Gastrocnemius medialis (tissue), 4 donors: Measurements from ENCODE around the gene MPP2. TPM values are rescaled to one million over a fixed set of nuclear protein-coding genes. Genes with fewer than 3 reads are reported as not detected.
A peak's percentile ranks its signal among the peaks of the same experiment; 100 is the strongest.

Experiments used
- ATAC-seq, 2 donors: fragments of 150-250 bp; one replicate each; pipeline ENCODE4 v1.9.1; 2016
- DNase-seq, 2 donors: peaks; one replicate each; pipeline ENCODE4 v3.0.0-alpha.2; 2019
- H3K27ac ChIP-seq, 4 donors: fragments of 200-600 bp; sonication (generic); 1 replicate in 1 of 4; 2 replicates in 3 of 4; pipeline ENCODE4 v1.5.1; 2016 to 2018; ENCODE audit warnings: mild to moderate bottlenecking in 2 of 4, moderate library complexity in 1 of 4
- H3K27me3 ChIP-seq, 3 donors: fragments of 200-600 bp; sonication (generic) in 2 of 3; 1 replicate in 1 of 3; 2 replicates in 2 of 3; pipeline versions ENCODE4 v1.5.1 to v1.6.0; 2016 to 2019; ENCODE audit warnings: mild to moderate bottlenecking in 1 of 3, moderate library complexity in 1 of 3
- H3K36me3 ChIP-seq, 2 donors: fragments of 200-600 bp; sonication (generic) in 1 of 2; one replicate each; pipeline ENCODE4 v1.5.1; 2017 to 2018
- H3K4me1 ChIP-seq, 2 donors: fragments of 200-600 bp; sonication (generic) in 1 of 2; one replicate each; pipeline ENCODE4 v1.5.1; 2016 to 2017; ENCODE audit warnings: mild to moderate bottlenecking in 2 of 2
- H3K4me3 ChIP-seq, 4 donors: fragments of 200-600 bp; sonication (generic) in 3 of 4; 1 replicate in 1 of 4; 2 replicates in 3 of 4; pipeline ENCODE4 v1.5.1; 2016 to 2019; ENCODE audit warnings: mild to moderate bottlenecking in 2 of 4
- H3K9me3 ChIP-seq, 3 donors: fragments of 200-600 bp; sonication (generic) in 2 of 3; 1 replicate in 1 of 3; 2 replicates in 2 of 3; pipeline ENCODE4 v1.5.1; 2016 to 2019
- POLR2A ChIP-seq, 2 donors: fragments of 450-650 bp; IDR thresholded peaks; one replicate each; pipeline ENCODE4 v1.6.1; 2017; ENCODE audit warnings: antibody characterized with exemption in 2 of 2, mild to moderate bottlenecking in 2 of 2, moderate library complexity in 2 of 2
- in situ Hi-C, 4 donors: fragments of 200-750 bp; cut with MboI; loops; one replicate each; pipeline versions ENCODE4 v1.15.0 to v1.8.0; 2017; ENCODE audit warnings: low sequenced_read_pairs in 4 of 4
- intact Hi-C: fragments of 100-400 bp; cut with DNase I; formaldehyde crosslinking; loops from one replicate; pipeline ENCODE4 v1.15.1; 2023; ENCODE audit warnings: low total_unique reads
- total RNA-seq, 4 donors: library from RNA; depleted of rRNA; stranded (reverse); fragments of >200 nt; gene quantifications; one replicate each; pipeline versions ENCODE4 v1.1.0 to v1.2.3, GENCODE V29; 2016
- TF ChIP-seq, protein P1 (sequence below), 5 experiments: fragments of 450-650 bp in 3 of 5; fragments of 200-600 bp in 2 of 5; sonication (generic) in 2 of 5; IDR thresholded peaks in 4 of 5; conservative IDR thresholded peaks in 1 of 5; 1 replicate in 4 of 5; 2 replicates in 1 of 5; pipeline ENCODE4 v1.5.1; 2016 to 2019; ENCODE audit warnings: antibody characterized with exemption in 5 of 5, mild to moderate bottlenecking in 3 of 5, moderate library complexity in 3 of 5

MPP2 gene, protein sequence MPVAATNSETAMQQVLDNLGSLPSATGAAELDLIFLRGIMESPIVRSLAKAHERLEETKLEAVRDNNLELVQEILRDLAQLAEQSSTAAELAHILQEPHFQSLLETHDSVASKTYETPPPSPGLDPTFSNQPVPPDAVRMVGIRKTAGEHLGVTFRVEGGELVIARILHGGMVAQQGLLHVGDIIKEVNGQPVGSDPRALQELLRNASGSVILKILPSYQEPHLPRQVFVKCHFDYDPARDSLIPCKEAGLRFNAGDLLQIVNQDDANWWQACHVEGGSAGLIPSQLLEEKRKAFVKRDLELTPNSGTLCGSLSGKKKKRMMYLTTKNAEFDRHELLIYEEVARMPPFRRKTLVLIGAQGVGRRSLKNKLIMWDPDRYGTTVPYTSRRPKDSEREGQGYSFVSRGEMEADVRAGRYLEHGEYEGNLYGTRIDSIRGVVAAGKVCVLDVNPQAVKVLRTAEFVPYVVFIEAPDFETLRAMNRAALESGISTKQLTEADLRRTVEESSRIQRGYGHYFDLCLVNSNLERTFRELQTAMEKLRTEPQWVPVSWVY
- total RNA-seq: 1 to 10 TPM in 2 of 4 donors, under 1 TPM in 1, not detected in 1; 0.39 to 3.2 (median 2.0) TPM

GRCh38 chr17:43907425-43907981 is at the start of gene MPP2:
MPP2 (minus strand) TSS chr17:43907536; CDS start chr17:43904460, 3,076 bp downstream.
- DNase-seq (peak in 1 of 2 donors; percentile 33), ATAC-seq (peak; percentile 46 to 53)
- TF ChIP-seq, protein P1, sequence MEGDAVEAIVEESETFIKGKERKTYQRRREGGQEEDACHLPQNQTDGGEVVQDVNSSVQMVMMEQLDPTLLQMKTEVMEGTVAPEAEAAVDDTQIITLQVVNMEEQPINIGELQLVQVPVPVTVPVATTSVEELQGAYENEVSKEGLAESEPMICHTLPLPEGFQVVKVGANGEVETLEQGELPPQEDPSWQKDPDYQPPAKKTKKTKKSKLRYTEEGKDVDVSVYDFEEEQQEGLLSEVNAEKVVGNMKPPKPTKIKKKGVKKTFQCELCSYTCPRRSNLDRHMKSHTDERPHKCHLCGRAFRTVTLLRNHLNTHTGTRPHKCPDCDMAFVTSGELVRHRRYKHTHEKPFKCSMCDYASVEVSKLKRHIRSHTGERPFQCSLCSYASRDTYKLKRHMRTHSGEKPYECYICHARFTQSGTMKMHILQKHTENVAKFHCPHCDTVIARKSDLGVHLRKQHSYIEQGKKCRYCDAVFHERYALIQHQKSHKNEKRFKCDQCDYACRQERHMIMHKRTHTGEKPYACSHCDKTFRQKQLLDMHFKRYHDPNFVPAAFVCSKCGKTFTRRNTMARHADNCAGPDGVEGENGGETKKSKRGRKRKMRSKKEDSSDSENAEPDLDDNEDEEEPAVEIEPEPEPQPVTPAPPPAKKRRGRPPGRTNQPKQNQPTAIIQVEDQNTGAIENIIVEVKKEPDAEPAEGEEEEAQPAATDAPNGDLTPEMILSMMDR (IDR thresholded peaks at IDR 0.05 in 4 of 5, conservative IDR thresholded peaks at IDR 0.05 in 1 of 5): peak in 3 of 5 experiments; percentile 12 to 49 (median 41)
- peak in 1 of 2 donors; percentile 40 for TF ChIP-seq POLR2A (IDR thresholded peaks at IDR 0.05)
- peaks cover 39 to 50% (median 50%) of the 10 kb centered on the region in 3 donors for H3K27me3 ChIP-seq
- intact Hi-C loops (no loop called here), in situ Hi-C loops (loop anchor here in 1 of 4 donors (25.0 kb wide), 1 partner anchor 255 kb away; the partner anchor contains the start of gene ASB16)
- H3K4me3 ChIP-seq: peak within 1 kb of the TSS; percentile 51 to 78 (median 66)
- H3K9me3 ChIP-seq: no peaks in the 10 kb centered on the region
- H3K27ac ChIP-seq: peak within 1 kb of the TSS; percentile 61 to 77 (median 74)
- peaks cover 10 to 29% of the 10 kb centered on the region in 2 donors for H3K4me1 ChIP-seq
- no peaks in the 10 kb centered on the region for H3K36me3 ChIP-seq

DNA sequence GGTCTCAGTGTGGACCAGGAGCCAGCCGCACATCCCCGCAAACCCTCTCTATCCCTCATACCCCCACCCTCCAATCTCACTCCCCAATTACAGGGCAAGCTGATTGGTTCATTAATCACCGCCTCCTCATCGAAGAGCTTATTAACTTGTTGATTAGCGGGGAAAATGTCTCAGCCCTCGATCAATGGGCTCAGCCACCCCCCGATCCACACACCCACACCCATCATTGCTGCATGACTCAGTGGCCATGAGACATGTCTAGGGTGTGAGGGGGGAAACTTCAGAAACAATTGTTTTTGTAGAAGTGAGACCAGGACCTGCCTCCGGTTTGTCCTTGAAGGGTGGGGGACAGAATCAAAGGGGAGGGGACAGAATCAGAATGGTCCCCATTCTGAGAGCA is 48.9 kb upstream of the MPP2 start:
- DNase-seq: no peak
- H3K36me3 ChIP-seq: no peaks in the 10 kb centered on the region
- peaks cover 28 to 40% (median 30%) of the 10 kb centered on the region in 3 donors for H3K27me3 ChIP-seq
- no peak overlapping the region for H3K27ac ChIP-seq
- no peak for ATAC-seq
- H3K4me1 ChIP-seq: peaks cover 0 to 7% of the 10 kb centered on the region in 2 donors
- no peak overlapping the region for H3K4me3 ChIP-seq
- TF ChIP-seq, protein P1 (IDR thresholded peaks at IDR 0.05 in 4 of 5, conservative IDR thresholded peaks at IDR 0.05 in 1 of 5): no peak
- TF ChIP-seq POLR2A (IDR thresholded peaks at IDR 0.05): no peak
- no peaks in the 10 kb centered on the region for H3K9me3 ChIP-seq
- intact Hi-C loops: no loop called here
- in situ Hi-C loops: no loop called here

DNA sequence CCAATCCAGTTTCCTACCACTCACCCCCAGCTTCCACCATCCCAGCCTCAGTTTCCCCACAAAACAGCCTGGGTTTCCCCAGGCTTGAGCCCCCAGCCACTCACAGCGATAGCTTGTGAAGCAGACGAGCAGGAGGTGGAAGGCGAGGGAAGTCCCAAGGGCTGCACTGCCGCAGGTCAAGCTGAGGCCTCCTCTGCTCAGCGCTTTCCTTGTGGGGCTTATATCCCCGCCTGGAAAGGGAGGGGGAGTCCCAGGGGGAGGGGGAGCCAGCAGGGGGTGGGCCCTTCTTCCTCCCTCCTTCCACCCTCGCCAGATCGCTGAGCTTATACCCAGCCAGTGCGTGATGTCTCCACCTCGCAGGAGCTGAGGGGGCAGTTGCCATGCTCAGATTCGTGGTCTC is 46.4 kb upstream of the MPP2 start, which contains the start of gene PYY:
Gene PYY (minus strand): TSS at position 195 of the 400 bp plus-strand sequence. CDS start 457 bp downstream, outside the sequence.
- no peak for ATAC-seq
- Histone ChIP-seq H3K4me1 (peaks cover 0 to 7% of the 10 kb centered on the region in 2 donors), H3K27ac (no peak within 1 kb of the TSS), H3K36me3 (no peaks in the 10 kb centered on the region), H3K9me3 (no peaks in the 10 kb centered on the region), H3K4me3 (peak within 1 kb of the TSS in 1 of 4 donors; percentile 10), H3K27me3 (peaks cover 35 to 56% (median 38%) of the 10 kb centered on the region in 3 donors)
- in situ Hi-C loops (no loop called here), intact Hi-C loops (no loop called here)
- DNase-seq: no peak
- no peak for TF ChIP-seq POLR2A (IDR thresholded peaks at IDR 0.05)
- TF ChIP-seq, protein P1 (IDR thresholded peaks at IDR 0.05 in 4 of 5, conservative IDR thresholded peaks at IDR 0.05 in 1 of 5): no peak

GRCh38 chr17:43952724-43953666 is 45.7 kb upstream of the MPP2 start:
- Histone ChIP-seq H3K36me3 (no peaks in the 10 kb centered on the region), H3K27me3 (peaks cover 35 to 56% (median 38%) of the 10 kb centered on the region in 3 donors), H3K4me3 (peak overlapping the region in 1 of 4 donors; percentile 10), H3K4me1 (peaks cover 0 to 7% of the 10 kb centered on the region in 2 donors), H3K9me3 (no peaks in the 10 kb centered on the region), H3K27ac (no peak overlapping the region)
- ATAC-seq (no peak), DNase-seq (no peak)
- intact Hi-C loops (no loop called here), in situ Hi-C loops (no loop called here)
- TF ChIP-seq, protein P1 (IDR thresholded peaks at IDR 0.05 in 4 of 5, conservative IDR thresholded peaks at IDR 0.05 in 1 of 5): no peak
- no peak for TF ChIP-seq POLR2A (IDR thresholded peaks at IDR 0.05)
